IPS-NIHi11 (cell line): ENCODE data around the gene C6orf141.

ENCODE experiments used
- DNase-seq: peaks from one replicate; pipeline ENCODE4 v3.0.0; 2012; ENCODE audit warnings: mixed read lengths, low spot score

The C6orf141 gene

GRCh38 chr6:49539102-49539501 is 11.4 kb upstream of the C6orf141 start:
- no peak for DNase-seq

- no peak for DNase-seq
These were observed 9.9 kb upstream of the C6orf141 start for GRCh38 chr6:49540614-49541013.

GRCh38 chr6:49541210-49541724 is 9.2 kb upstream of the C6orf141 start:
- DNase-seq, result no peak

- no peak for DNase-seq
These were observed 8.5 kb upstream of the C6orf141 start for GRCh38 chr6:49541936-49542335.

GRCh38 chr6:49543087-49543858 is 7.2 kb upstream of the C6orf141 start:
- no peak for DNase-seq

GRCh38 chr6:49546331-49546730 is 4.1 kb upstream of the C6orf141 start:
- DNase-seq, result no peak

- no peak for DNase-seq
These were observed 1.7 kb upstream of the C6orf141 start for GRCh38 chr6:49548613-49549304.

GRCh38 chr6:49549691-49550491 is 577 bp upstream of the C6orf141 start:
- DNase-seq, result peak; percentile 11

GRCh38 chr6:49551078-49551865 is 804 bp downstream of the C6orf141 start:
- peak; percentile 26 for DNase-seq

GRCh38 chr6:49551866-49552129 is 1.3 kb downstream of the C6orf141 start:
- DNase-seq, result no peak

GRCh38 chr6:49552596-49552995 is 2.1 kb downstream of the C6orf141 start:
- DNase-seq, result no peak

GRCh38 chr6:49553384-49553783 is 2.9 kb downstream of the C6orf141 start:
- no peak for DNase-seq

- no peak for DNase-seq
These were observed 5.5 kb downstream of the C6orf141 start for GRCh38 chr6:49555951-49556350.

- DNase-seq, result peak; percentile 39
These were observed 6.0 kb downstream of the C6orf141 start for GRCh38 chr6:49556429-49556837.

- DNase-seq, result no peak
These were observed 6.7 kb downstream of the C6orf141 start for GRCh38 chr6:49557177-49557576.

GRCh38 chr6:49558238-49558637 is 7.8 kb downstream of the C6orf141 start:
- no peak for DNase-seq

- no peak for DNase-seq
These were observed 12.8 kb downstream of the C6orf141 start for GRCh38 chr6:49563006-49563886.

- DNase-seq, result no peak
These were observed 14.1 kb downstream of the C6orf141 start for GRCh38 chr6:49564552-49564951.

- no peak for DNase-seq
These were observed 14.8 kb downstream of the C6orf141 start for GRCh38 chr6:49565261-49565660.

- DNase-seq, result no peak
These were observed 15.4 kb downstream of the C6orf141 start for GRCh38 chr6:49565855-49566254.
